ENCODE results near the gene OR2H2. TPM values are rescaled to one million over a fixed set of nuclear protein-coding genes. Genes with fewer than 3 reads are reported as not detected.

The OR2H2 gene
- polyA plus RNA-seq, 1 donor: 0.20 TPM

- no peak for DNase-seq
Observed at GRCh38 chr6:29591677-29592076, 6.8 kb downstream of the OR2H2 start.

GRCh38 chr6:29593199-29593855 is 8.4 kb downstream of the OR2H2 start:
- no peak for DNase-seq

GRCh38 chr6:29596381-29596900 is 11.5 kb downstream of the OR2H2 start:
- DNase-seq: no peak

GRCh38 chr6:29597184-29597583 is 12.3 kb downstream of the OR2H2 start:
- no peak for DNase-seq

- no peak for DNase-seq
Observed at GRCh38 chr6:29598172-29598747, 13.3 kb downstream of the OR2H2 start.

- no peak for DNase-seq
Observed at GRCh38 chr6:29602564-29603361, 17.8 kb downstream of the OR2H2 start.

- DNase-seq: no peak
Observed at GRCh38 chr6:29603456-29603855, 18.5 kb downstream of the OR2H2 start.

- no peak for DNase-seq
Observed at GRCh38 chr6:29603930-29604329, 19.0 kb downstream of the OR2H2 start.

GRCh38 chr6:29608131-29608530 is 23.2 kb downstream of the OR2H2 start:
- no peak for DNase-seq

- no peak for DNase-seq
Observed at GRCh38 chr6:29610540-29610939, 25.6 kb downstream of the OR2H2 start.

GRCh38 chr6:29611426-29611825 is 26.5 kb downstream of the OR2H2 start:
- DNase-seq: no peak

- DNase-seq: no peak
Observed at GRCh38 chr6:29617782-29618554, 33.0 kb downstream of the OR2H2 start.

GRCh38 chr6:29619578-29620160 is 34.7 kb downstream of the OR2H2 start:
- DNase-seq: no peak

GRCh38 chr6:29620630-29621029 is 35.7 kb downstream of the OR2H2 start:
- no peak for DNase-seq

GRCh38 chr6:29624520-29624961 is 39.6 kb downstream of the OR2H2 start:
- no peak for DNase-seq

GRCh38 chr6:29625337-29625930 is 40.5 kb downstream of the OR2H2 start:
- DNase-seq: no peak

- no peak for DNase-seq
Observed at GRCh38 chr6:29626948-29627754, 42.2 kb downstream of the OR2H2 start.

- DNase-seq: peak; percentile 66
Observed at GRCh38 chr6:29627755-29628418, 43.0 kb downstream of the OR2H2 start.

GRCh38 chr6:29628419-29629281 is 43.7 kb downstream of the OR2H2 start:
- DNase-seq: peak; percentile 84
